ENCODE data around the gene TRIM13.
A peak's percentile ranks its signal among the peaks of the same experiment; 100 is the strongest.

Gene TRIM13

GRCh38 chr13:50012396-50013169, 15.7 kb downstream of the TRIM13 start:
- no peak for ATAC-seq (replicated peaks)
- Mint-ChIP-seq H3K4me1 (peaks cover 14 to 29% of the 10 kb centered on the region in 2 donors), H3K27ac (peak overlapping the region; percentile 14)

GRCh38 chr13:50014386-50014785, 17.5 kb downstream of the TRIM13 start:
- ATAC-seq (replicated peaks) (no peak), DNase-seq (no peak)
- Mint-ChIP-seq H3K27me3 (no peaks in the 10 kb centered on the region), H3K27ac (no peak overlapping the region), H3K36me3 (peaks cover 39 to 67% of the 10 kb centered on the region in 2 donors), H3K4me1 (peaks cover 18 to 41% of the 10 kb centered on the region in 2 donors), H3K4me3 (no peak overlapping the region), H3K9me3 (no peaks in the 10 kb centered on the region)

More at GRCh38 chr13:50012396-50013169, 15.7 kb downstream of the TRIM13 start:
- Mint-ChIP-seq H3K36me3 (peaks cover 34 to 58% of the 10 kb centered on the region in 2 donors), H3K9me3 (no peaks in the 10 kb centered on the region), H3K27me3 (no peaks in the 10 kb centered on the region), H3K4me3 (no peak overlapping the region)
- DNase-seq: no peak

- Mint-ChIP-seq H3K36me3 (peaks cover 35 to 62% of the 10 kb centered on the region in 2 donors), H3K9me3 (no peaks in the 10 kb centered on the region), H3K27ac (no peak within 1 kb of the TSS), H3K4me3 (no peak within 1 kb of the TSS), H3K4me1 (peaks cover 18 to 41% of the 10 kb centered on the region in 2 donors), H3K27me3 (no peaks in the 10 kb centered on the region)
- ATAC-seq (replicated peaks): no peak
- DNase-seq: no peak
These were observed 18.4 kb downstream of the TRIM13 start, which contains the start of gene KCNRG for GRCh38 chr13:50015258-50015657. Gene KCNRG (plus strand): TSS chr13:50015444. CDS start chr13:50015494, 50 bp downstream.

- H3K27ac Mint-ChIP-seq: no peak overlapping the region
- H3K27me3 Mint-ChIP-seq: no peaks in the 10 kb centered on the region
- peaks cover 18 to 46% of the 10 kb centered on the region in 2 donors for H3K4me1 Mint-ChIP-seq
- DNase-seq: no peak
- H3K36me3 Mint-ChIP-seq: peaks cover 38 to 63% of the 10 kb centered on the region in 2 donors
- H3K9me3 Mint-ChIP-seq: no peaks in the 10 kb centered on the region
- H3K4me3 Mint-ChIP-seq: no peak overlapping the region
- ATAC-seq (replicated peaks): no peak
These were observed 18.9 kb downstream of the TRIM13 start for GRCh38 chr13:50015750-50016149.

- peaks cover 38 to 56% of the 10 kb centered on the region in 2 donors for H3K36me3 Mint-ChIP-seq
- no peaks in the 10 kb centered on the region for H3K27me3 Mint-ChIP-seq
- H3K4me3 Mint-ChIP-seq: no peak overlapping the region
- H3K9me3 Mint-ChIP-seq: no peaks in the 10 kb centered on the region
- peaks cover 18 to 46% of the 10 kb centered on the region in 2 donors for H3K4me1 Mint-ChIP-seq
- ATAC-seq (replicated peaks) (no peak), DNase-seq (no peak)
- no peak overlapping the region for H3K27ac Mint-ChIP-seq
These were observed 19.6 kb downstream of the TRIM13 start for GRCh38 chr13:50016444-50016843.

GRCh38 chr13:50017819-50018218, 21.0 kb downstream of the TRIM13 start:
- Mint-ChIP-seq H3K4me3 (no peak overlapping the region), H3K9me3 (no peaks in the 10 kb centered on the region), H3K27me3 (no peaks in the 10 kb centered on the region), H3K36me3 (peaks cover 31 to 42% of the 10 kb centered on the region in 2 donors), H3K4me1 (peaks cover 16 to 38% of the 10 kb centered on the region in 2 donors), H3K27ac (no peak overlapping the region)
- ATAC-seq (replicated peaks) (no peak), DNase-seq (no peak)

GRCh38 chr13:50025436-50025835, 28.6 kb downstream of the TRIM13 start:
- ATAC-seq (replicated peaks): no peak
- Mint-ChIP-seq H3K27ac (no peak overlapping the region), H3K4me3 (no peak overlapping the region), H3K27me3 (no peaks in the 10 kb centered on the region), H3K4me1 (peaks cover 15 to 51% of the 10 kb centered on the region in 2 donors), H3K9me3 (no peaks in the 10 kb centered on the region), H3K36me3 (peaks cover 25 to 33% of the 10 kb centered on the region in 2 donors)
- no peak for DNase-seq

- Mint-ChIP-seq H3K36me3 (peaks cover 23 to 31% of the 10 kb centered on the region in 2 donors), H3K27ac (peak overlapping the region; percentile 53), H3K4me3 (no peak overlapping the region), H3K4me1 (peaks cover 14 to 48% of the 10 kb centered on the region in 2 donors), H3K27me3 (no peaks in the 10 kb centered on the region), H3K9me3 (no peaks in the 10 kb centered on the region)
- ATAC-seq (replicated peaks): peak; percentile 100
- peak; percentile 17 for DNase-seq
These were observed 30.1 kb downstream of the TRIM13 start for GRCh38 chr13:50026788-50027473.

GRCh38 chr13:50030315-50030714, 33.5 kb downstream of the TRIM13 start:
- H3K4me3 Mint-ChIP-seq: no peak overlapping the region
- no peaks in the 10 kb centered on the region for H3K9me3 Mint-ChIP-seq
- no peaks in the 10 kb centered on the region for H3K27me3 Mint-ChIP-seq
- DNase-seq (no peak), ATAC-seq (replicated peaks) (no peak)
- no peak overlapping the region for H3K27ac Mint-ChIP-seq
- H3K4me1 Mint-ChIP-seq: peaks cover 16 to 46% of the 10 kb centered on the region in 2 donors
- peaks cover 18 to 21% of the 10 kb centered on the region in 2 donors for H3K36me3 Mint-ChIP-seq

GRCh38 chr13:50033725-50034124, 36.9 kb downstream of the TRIM13 start:
- Mint-ChIP-seq H3K27ac (no peak overlapping the region), H3K36me3 (peaks cover 4 to 5% of the 10 kb centered on the region in 2 donors), H3K4me3 (no peak overlapping the region), H3K4me1 (peaks cover 7 to 12% of the 10 kb centered on the region in 2 donors), H3K27me3 (no peaks in the 10 kb centered on the region), H3K9me3 (no peaks in the 10 kb centered on the region)
- ATAC-seq (replicated peaks) (no peak), DNase-seq (no peak)

- H3K9me3 Mint-ChIP-seq: no peaks in the 10 kb centered on the region
- H3K27me3 Mint-ChIP-seq: no peaks in the 10 kb centered on the region
- DNase-seq: no peak
- no peak for ATAC-seq (replicated peaks)
- peaks cover 5 to 6% of the 10 kb centered on the region in 2 donors for H3K4me1 Mint-ChIP-seq
- H3K36me3 Mint-ChIP-seq: peaks cover 3 to 8% of the 10 kb centered on the region in 2 donors
- no peak overlapping the region for H3K4me3 Mint-ChIP-seq
- no peak overlapping the region for H3K27ac Mint-ChIP-seq
These were observed 40.9 kb downstream of the TRIM13 start for GRCh38 chr13:50037788-50038187.

GRCh38 chr13:50038266-50038665, 41.4 kb downstream of the TRIM13 start:
- Mint-ChIP-seq H3K9me3 (no peaks in the 10 kb centered on the region), H3K4me1 (peaks cover 3 to 5% of the 10 kb centered on the region in 2 donors), H3K36me3 (peaks cover 7 to 12% of the 10 kb centered on the region in 2 donors), H3K27me3 (no peaks in the 10 kb centered on the region), H3K27ac (no peak overlapping the region), H3K4me3 (no peak overlapping the region)
- DNase-seq (no peak), ATAC-seq (replicated peaks) (no peak)

GRCh38 chr13:50052478-50052877, 55.6 kb downstream of the TRIM13 start:
- Mint-ChIP-seq H3K9me3 (peaks cover 0 to 1% of the 10 kb centered on the region in 2 donors), H3K4me1 (peaks cover 13 to 25% of the 10 kb centered on the region in 2 donors), H3K27me3 (no peaks in the 10 kb centered on the region), H3K27ac (no peak overlapping the region), H3K36me3 (peaks cover 27 to 46% of the 10 kb centered on the region in 2 donors), H3K4me3 (no peak overlapping the region)
- no peak for DNase-seq
- no peak for ATAC-seq (replicated peaks)

GRCh38 chr13:50053844-50054243, 57.0 kb downstream of the TRIM13 start:
- Mint-ChIP-seq H3K9me3 (peaks cover 0 to 1% of the 10 kb centered on the region in 2 donors), H3K4me3 (no peak overlapping the region), H3K36me3 (peaks cover 37 to 54% of the 10 kb centered on the region in 2 donors), H3K4me1 (peaks cover 17 to 37% of the 10 kb centered on the region in 2 donors), H3K27ac (no peak overlapping the region), H3K27me3 (no peaks in the 10 kb centered on the region)
- peak; percentile 33 to 39 for ATAC-seq (replicated peaks)
- no peak for DNase-seq

All from stimulated activated naive B cell treated with anti-CD40 and anti-IgM and Interleukin-4, amounts not matched to agents 10 μg/mL and 1 μg/mL and 100 μg/mL, for 72 hours (primary cell).